ENCODE measurements around the gene NRCAM.

The NRCAM gene

DNA sequence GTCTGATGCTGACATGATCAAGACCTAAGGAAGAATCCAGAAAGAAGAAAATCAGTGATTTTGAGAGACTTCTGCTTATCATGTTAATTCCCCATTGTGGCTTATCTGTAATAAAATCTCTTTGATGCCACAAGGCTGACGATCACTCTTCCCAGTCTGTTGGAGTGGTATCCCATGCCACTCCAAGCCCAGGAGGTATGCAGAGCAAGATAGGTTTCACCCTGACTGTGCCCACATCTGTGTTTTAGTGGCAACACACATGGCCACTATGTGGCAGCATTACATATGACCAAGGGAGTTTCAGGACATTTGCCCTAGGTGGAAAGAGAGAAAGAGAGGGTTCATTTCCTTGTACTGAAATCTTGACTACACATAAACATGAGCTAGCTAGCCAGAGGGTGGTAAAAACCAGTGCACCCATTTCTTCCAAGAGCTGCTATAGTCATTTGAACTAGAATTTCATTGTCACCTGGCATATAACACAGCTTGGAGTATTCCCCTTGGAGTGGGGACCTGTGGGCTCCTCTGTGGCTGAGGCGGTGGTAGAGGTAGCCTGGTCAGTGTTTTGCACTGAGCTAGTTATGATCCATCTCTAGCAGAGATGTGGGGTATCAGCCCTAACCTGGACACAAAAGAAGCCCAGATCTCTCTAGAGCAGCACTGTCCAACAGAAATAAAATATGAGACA, 346.9 kb downstream of the NRCAM start:
- Histone ChIP-seq H3K27ac (ENCODE audit: low read depth, low read length, severe bottlenecking) (no peak overlapping the region), H3K4me3 (ENCODE audit: extremely low read depth, insufficient read depth, low read length, poor library complexity, severe bottlenecking) (no peak overlapping the region), H3K9me3 (ENCODE audit: control insufficient read depth, low read length) (no peaks in the 10 kb centered on the region), H3K36me3 (ENCODE audit: control insufficient read depth, insufficient read depth, low read length) (no peaks in the 10 kb centered on the region), H3K4me1 (ENCODE audit: control insufficient read depth, insufficient read depth, low read length, poor library complexity, severe bottlenecking) (no peaks in the 10 kb centered on the region)
- WGBS, 2 experiments (ENCODE audit: insufficient coverage in 2 of 2), result 64 to 78% methylated on average over 1 of the region's 2 CpGs

DNA sequence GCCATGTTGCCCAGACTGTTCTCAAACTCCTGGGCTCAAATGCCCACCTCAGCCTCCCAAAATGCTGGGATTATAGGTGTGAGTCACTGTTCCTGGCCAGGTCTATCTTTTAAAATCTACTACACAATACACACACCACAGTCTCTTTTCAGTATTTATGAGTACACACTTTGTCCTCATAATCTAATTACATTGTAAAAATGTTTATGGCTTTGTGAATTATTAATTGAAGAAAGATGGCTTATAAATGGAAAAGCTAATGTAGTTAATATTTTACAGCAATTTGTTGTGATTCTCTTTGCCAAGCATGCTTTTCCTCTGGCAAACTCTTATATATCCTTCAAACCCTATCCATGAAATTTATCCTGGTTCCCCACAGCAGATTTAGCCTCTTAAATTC, 348.1 kb downstream of the NRCAM start:
- no peak overlapping the region for H3K4me3 ChIP-seq (ENCODE audit: extremely low read depth, insufficient read depth, low read length, poor library complexity, severe bottlenecking)
- peaks cover 8% of the 10 kb centered on the region for H3K4me1 ChIP-seq (ENCODE audit: control insufficient read depth, insufficient read depth, low read length, poor library complexity, severe bottlenecking)
- H3K27ac ChIP-seq (ENCODE audit: low read depth, low read length, severe bottlenecking), result no peak overlapping the region
- H3K36me3 ChIP-seq (ENCODE audit: control insufficient read depth, insufficient read depth, low read length), result no peaks in the 10 kb centered on the region
- H3K9me3 ChIP-seq (ENCODE audit: control insufficient read depth, low read length), result no peaks in the 10 kb centered on the region

DNA sequence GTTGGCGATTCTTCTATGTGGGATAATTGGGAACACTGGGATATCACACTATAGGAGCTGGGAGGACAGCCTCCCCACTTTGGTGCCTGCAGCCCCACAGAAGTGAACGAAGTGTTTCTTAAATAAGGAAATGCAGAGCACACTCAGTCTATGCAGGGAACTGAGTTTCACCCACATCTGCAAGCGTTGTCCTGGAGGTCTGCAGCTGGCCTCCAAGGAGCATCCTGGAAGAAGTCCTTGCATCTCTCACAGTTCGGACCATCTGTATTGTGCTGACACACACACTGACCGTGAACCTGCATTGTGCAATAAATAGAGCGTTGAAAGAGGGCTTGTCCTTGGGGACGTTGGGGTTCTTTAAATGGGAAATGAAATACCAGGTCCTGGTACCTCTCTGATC, 351.9 kb downstream of the NRCAM start:
- Histone ChIP-seq H3K9me3 (ENCODE audit: control insufficient read depth, low read length) (no peaks in the 10 kb centered on the region), H3K4me3 (ENCODE audit: extremely low read depth, insufficient read depth, low read length, poor library complexity, severe bottlenecking) (no peak overlapping the region), H3K27ac (ENCODE audit: low read depth, low read length, severe bottlenecking) (no peak overlapping the region), H3K36me3 (ENCODE audit: control insufficient read depth, insufficient read depth, low read length) (no peaks in the 10 kb centered on the region), H3K4me1 (ENCODE audit: control insufficient read depth, insufficient read depth, low read length, poor library complexity, severe bottlenecking) (peaks cover 8% of the 10 kb centered on the region)
- WGBS, 2 experiments (ENCODE audit: insufficient coverage in 2 of 2), result 91 to 93% methylated on average over 5 of the region's 7 CpGs

DNA sequence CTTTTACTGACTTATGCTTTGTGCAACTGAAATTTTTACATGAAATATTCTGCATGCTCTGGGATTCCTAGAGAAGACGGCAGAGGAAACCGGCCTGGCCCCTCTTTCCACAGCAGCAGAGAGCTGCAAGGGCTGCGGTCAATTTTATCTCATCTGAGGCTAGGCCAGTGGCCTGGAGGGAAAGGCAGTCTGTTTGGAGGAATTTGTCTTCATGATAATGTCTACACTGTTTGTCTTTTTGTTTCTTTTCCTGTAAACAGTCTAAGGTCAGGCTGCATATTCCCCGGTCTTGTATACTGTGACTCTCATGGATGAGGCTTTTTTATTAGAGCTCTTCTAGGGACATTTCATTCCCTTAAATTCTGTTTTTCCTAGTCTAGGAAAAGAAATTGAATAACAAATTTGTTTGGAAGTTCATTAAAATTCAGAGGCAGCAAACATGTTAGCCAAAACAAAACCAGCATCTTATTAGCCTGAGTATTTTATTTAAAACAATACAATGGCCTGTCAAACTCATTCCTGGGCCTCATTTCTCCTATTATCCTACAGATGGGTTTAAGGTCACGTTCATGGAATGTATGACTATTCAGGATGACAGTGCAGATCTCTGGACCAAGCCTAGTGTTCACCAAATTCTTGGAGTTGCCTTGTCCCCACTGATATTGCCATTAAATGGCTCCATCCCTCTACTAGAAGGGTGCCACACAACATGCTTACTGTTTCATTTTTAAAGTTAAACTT, 352.5 kb downstream of the NRCAM start:
- Histone ChIP-seq H3K27ac (ENCODE audit: low read depth, low read length, severe bottlenecking) (peak overlapping the region; percentile 29), H3K4me1 (ENCODE audit: control insufficient read depth, insufficient read depth, low read length, poor library complexity, severe bottlenecking) (peaks cover 8% of the 10 kb centered on the region), H3K36me3 (ENCODE audit: control insufficient read depth, insufficient read depth, low read length) (no peaks in the 10 kb centered on the region), H3K4me3 (ENCODE audit: extremely low read depth, insufficient read depth, low read length, poor library complexity, severe bottlenecking) (no peak overlapping the region), H3K9me3 (ENCODE audit: control insufficient read depth, low read length) (no peaks in the 10 kb centered on the region)
- whole genome bisulfite sequencing, 2 experiments (ENCODE audit: insufficient coverage in 2 of 2), result 91 to 93% methylated on average over 4 to 5 of the region's 5 CpGs

DNA sequence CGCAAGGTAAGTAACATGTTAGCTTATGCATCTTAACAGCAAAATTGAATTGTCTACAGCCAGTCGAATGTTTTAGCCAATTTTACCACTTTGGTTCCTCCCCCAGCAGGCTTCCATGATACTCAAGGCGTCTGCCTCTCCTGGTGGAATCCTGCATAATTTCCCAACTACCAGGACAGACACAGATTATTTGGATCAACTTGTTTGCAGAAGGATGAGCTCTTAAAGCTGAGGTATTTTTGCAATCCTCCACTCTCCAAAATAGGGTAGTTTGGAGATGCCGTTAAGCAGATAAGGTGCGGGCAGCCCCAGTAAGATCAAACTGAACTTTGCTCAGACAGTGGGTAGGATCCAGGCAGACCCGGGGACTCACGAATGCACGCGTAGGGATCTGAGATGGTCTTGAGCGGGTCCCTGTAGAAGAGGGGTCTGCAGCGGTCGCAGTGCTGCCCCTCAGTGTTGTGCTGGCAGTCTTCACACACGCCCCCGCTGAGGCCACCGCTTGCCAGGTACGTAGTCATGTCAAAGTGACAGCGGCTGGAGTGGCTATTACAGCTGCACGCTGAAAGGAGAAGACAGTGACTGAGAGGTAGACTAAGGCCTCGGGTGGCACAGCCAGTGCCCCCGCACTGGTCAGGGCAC, 353.4 kb downstream of the NRCAM start:
- H3K4me3 ChIP-seq (ENCODE audit: extremely low read depth, insufficient read depth, low read length, poor library complexity, severe bottlenecking), result no peak overlapping the region
- H3K4me1 ChIP-seq (ENCODE audit: control insufficient read depth, insufficient read depth, low read length, poor library complexity, severe bottlenecking), result peaks cover 8% of the 10 kb centered on the region
- no peaks in the 10 kb centered on the region for H3K9me3 ChIP-seq (ENCODE audit: control insufficient read depth, low read length)
- H3K27ac ChIP-seq (ENCODE audit: low read depth, low read length, severe bottlenecking), result no peak overlapping the region
- 90 to 91% methylated on average over 18 to 20 of the region's 20 CpGs for WGBS, 2 experiments (ENCODE audit: insufficient coverage in 2 of 2)
- no peaks in the 10 kb centered on the region for H3K36me3 ChIP-seq (ENCODE audit: control insufficient read depth, insufficient read depth, low read length)

DNA sequence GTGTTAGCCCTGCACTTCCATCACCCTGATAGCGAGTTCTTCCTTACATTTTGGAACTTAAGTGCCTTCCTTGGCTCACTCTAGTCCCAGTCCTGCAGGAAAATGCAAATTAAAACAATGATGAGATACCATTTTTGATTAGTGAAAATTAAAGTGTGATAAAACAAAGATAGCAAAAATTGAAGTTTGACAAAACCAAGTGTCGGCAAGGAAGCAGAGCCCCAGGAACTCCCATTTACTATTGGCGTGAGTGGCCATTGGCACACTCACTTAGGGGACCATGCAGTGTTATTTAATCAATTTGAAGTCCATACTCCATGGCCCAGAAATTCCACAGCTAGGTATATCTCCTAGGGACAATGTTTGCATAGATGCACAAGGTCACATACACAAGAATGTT, 354.5 kb downstream of the NRCAM start:
- peaks cover 8% of the 10 kb centered on the region for H3K4me1 ChIP-seq (ENCODE audit: control insufficient read depth, insufficient read depth, low read length, poor library complexity, severe bottlenecking)
- WGBS, 2 experiments (ENCODE audit: insufficient coverage in 2 of 2), result 91 to 100% methylated on average over 3 of the region's 3 CpGs
- no peaks in the 10 kb centered on the region for H3K9me3 ChIP-seq (ENCODE audit: control insufficient read depth, low read length)
- no peaks in the 10 kb centered on the region for H3K36me3 ChIP-seq (ENCODE audit: control insufficient read depth, insufficient read depth, low read length)
- no peak overlapping the region for H3K4me3 ChIP-seq (ENCODE audit: extremely low read depth, insufficient read depth, low read length, poor library complexity, severe bottlenecking)
- no peak overlapping the region for H3K27ac ChIP-seq (ENCODE audit: low read depth, low read length, severe bottlenecking)

DNA sequence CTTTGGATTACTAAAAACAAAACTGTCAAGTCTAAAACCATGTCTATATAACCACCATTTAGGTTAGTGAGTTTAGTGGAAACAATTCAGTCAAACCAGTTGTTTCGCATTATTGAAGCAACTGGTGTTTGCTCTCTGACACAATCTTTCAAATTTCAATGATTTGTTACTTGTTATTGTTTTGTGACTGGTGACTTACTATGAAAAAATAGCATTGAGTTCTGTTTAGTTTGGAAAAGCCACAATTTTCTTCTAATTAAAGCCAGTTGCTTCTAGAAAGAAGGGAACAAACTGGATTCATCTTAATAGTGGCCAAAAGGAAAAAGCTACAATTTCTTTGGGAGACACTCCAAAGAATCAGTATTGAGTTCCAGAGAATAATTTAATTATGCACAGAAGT, 356.5 kb downstream of the NRCAM start:
- no peak overlapping the region for H3K27ac ChIP-seq (ENCODE audit: low read depth, low read length, severe bottlenecking)
- WGBS, 2 experiments (ENCODE audit: insufficient coverage in 2 of 2), result 100% methylated on average over 1 of the region's 1 CpG; no CpG with 5 or more reads in 1 of the 2 experiments

DNA sequence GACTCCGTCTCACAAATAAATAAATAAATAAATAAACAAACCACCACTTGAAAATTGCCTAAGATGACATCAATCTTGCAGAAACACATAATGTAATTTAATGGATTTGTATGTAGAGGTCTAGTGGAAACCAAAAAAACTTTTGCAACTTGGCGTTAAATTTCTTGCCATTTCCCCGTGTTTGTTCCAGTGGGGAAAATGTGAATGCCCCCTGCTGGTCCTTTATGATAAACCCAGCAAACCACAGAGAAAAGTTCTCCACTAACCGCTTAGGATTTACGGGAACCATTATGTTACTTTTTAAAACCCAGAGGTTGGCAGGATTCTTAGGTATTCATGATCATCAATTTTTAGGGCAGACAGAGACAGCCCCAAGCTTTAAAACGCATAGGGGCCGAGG, 358.5 kb downstream of the NRCAM start:
- Histone ChIP-seq H3K27ac (ENCODE audit: low read depth, low read length, severe bottlenecking) (no peak overlapping the region), H3K36me3 (ENCODE audit: control insufficient read depth, insufficient read depth, low read length) (no peaks in the 10 kb centered on the region), H3K9me3 (ENCODE audit: control insufficient read depth, low read length) (no peaks in the 10 kb centered on the region), H3K4me3 (ENCODE audit: extremely low read depth, insufficient read depth, low read length, poor library complexity, severe bottlenecking) (no peak overlapping the region), H3K4me1 (ENCODE audit: control insufficient read depth, insufficient read depth, low read length, poor library complexity, severe bottlenecking) (peaks cover 21% of the 10 kb centered on the region)
- 90 to 92% methylated on average over 3 of the region's 7 CpGs for WGBS, 2 experiments (ENCODE audit: insufficient coverage in 2 of 2)

More for the DNA sequence above, 356.5 kb downstream of the NRCAM start:
- Histone ChIP-seq H3K36me3 (ENCODE audit: control insufficient read depth, insufficient read depth, low read length) (no peaks in the 10 kb centered on the region), H3K4me3 (ENCODE audit: extremely low read depth, insufficient read depth, low read length, poor library complexity, severe bottlenecking) (no peak overlapping the region), H3K9me3 (ENCODE audit: control insufficient read depth, low read length) (no peaks in the 10 kb centered on the region), H3K4me1 (ENCODE audit: control insufficient read depth, insufficient read depth, low read length, poor library complexity, severe bottlenecking) (peaks cover 18% of the 10 kb centered on the region)
